Inflammatory macrophage treated with lipopolysaccharide for 1 hour (primary cell): ENCODE measurements around the gene PCDHB2.
"Not testable (repeated sequence)": the region's sequence is repeated elsewhere in the genome, so short reads cannot be mapped to it uniquely, and the experiment has no call there.

Experiments used
- DNase-seq, 2 donors: peaks; one replicate each; pipeline ENCODE4 v3.0.0-alpha.2; 2020 to 2022

Gene PCDHB2

GRCh38 chr5:141094481-141095262 lies at the start of gene PCDHB2:
Gene PCDHB2, plus strand, starts transcription at chr5:141094615. Its CDS starts 176 bp downstream, at chr5:141094791.
- DNase-seq: no peak

- DNase-seq: no peak
Observed at GRCh38 chr5:141050622-141051520, 43.5 kb upstream of the PCDHB2 start, which contains the start of gene PCDHB1. Gene PCDHB1, plus strand, starts transcription at chr5:141051374. Its CDS starts 97 bp downstream, at chr5:141051471.

DNA sequence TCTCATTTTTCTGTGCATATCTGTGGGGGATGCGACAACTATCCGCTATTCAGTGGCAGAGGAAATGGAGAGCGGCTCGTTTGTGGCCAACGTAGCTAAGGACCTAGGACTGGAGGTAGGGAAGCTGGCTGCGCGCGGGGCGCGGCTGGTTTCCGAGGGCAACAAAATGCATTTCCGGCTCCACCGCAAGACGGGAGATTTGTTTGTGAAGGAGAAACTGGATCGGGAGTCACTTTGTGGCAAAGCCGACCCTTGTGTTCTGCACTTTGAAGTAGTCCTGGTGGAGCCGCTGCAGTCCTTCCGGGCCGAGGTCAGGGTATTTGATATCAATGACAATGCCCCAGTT lies 42.9 kb upstream of the PCDHB2 start:
- no peak for DNase-seq

DNA sequence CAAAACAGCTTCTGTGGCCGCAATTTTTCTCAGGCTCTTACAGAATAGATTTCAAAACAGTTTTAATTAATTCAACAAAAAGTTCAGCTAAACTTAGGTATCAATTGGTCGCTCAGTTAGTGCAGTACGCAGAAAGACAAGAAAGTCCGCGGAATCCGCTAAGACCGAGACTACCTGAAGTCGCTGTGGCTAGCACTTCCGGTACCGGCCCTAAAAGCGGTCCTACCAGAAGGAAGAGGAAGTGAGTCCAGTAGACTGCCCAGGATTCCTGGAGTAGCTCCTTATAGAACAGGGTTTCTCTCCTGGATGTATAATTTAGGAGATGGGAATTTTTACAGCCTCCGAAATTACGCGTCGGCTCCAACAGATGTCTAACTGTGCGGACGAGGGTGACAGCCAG lies 16.6 kb upstream of the PCDHB2 start:
- no peak for DNase-seq

DNA sequence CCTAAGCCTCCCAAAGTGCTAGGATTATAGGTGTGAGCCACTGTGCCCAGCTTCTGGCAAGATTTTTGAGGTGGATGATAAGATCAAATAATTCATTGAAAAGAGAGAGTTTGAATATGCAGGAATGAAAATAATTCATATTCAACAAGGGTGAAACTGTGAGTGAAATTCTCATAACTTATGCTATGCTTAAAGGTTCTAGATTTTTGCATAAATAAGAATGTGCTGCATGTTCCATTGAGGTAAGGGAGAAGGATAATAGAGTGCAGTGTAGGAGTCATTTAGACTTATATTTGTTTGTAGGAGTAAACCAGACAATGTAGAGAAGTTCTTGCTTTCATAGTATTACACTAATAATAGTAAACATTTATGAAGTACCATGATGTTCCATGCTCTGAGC lies 12.2 kb upstream of the PCDHB2 start:
- no peak for DNase-seq

- DNase-seq: no peak
Observed at GRCh38 chr5:141084487-141084989, 9.9 kb upstream of the PCDHB2 start.

DNA sequence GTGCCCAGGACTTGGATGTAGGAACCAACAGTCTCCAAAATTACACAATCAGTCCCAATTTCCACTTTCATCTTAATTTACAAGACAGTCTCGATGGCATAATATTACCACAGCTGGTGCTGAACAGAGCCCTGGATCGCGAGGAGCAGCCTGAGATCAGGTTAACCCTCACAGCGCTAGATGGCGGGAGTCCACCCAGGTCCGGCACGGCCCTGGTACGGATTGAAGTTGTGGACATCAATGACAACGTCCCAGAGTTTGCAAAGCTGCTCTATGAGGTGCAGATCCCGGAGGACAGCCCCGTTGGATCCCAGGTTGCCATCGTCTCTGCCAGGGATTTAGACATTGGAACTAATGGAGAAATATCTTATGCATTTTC lies 837 bp downstream of the PCDHB2 start:
- DNase-seq: no peak

DNA sequence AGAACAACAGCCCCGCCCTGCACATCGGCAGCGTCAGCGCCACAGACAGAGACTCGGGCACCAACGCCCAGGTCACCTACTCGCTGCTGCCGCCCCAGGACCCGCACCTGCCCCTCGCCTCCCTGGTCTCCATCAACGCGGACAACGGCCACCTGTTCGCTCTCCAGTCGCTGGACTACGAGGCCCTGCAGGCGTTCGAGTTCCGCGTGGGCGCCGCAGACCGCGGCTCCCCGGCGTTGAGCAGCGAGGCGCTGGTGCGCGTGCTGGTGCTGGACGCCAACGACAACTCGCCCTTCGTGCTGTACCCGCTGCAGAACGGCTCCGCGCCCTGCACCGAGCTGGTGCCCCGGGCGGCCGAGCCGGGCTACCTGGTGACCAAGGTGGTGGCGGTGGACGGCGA lies 1.8 kb downstream of the PCDHB2 start:
- not testable (repeated sequence) for DNase-seq

GRCh38 chr5:141096586-141096985 lies 2.2 kb downstream of the PCDHB2 start:
- DNase-seq: not testable (repeated sequence)

DNA sequence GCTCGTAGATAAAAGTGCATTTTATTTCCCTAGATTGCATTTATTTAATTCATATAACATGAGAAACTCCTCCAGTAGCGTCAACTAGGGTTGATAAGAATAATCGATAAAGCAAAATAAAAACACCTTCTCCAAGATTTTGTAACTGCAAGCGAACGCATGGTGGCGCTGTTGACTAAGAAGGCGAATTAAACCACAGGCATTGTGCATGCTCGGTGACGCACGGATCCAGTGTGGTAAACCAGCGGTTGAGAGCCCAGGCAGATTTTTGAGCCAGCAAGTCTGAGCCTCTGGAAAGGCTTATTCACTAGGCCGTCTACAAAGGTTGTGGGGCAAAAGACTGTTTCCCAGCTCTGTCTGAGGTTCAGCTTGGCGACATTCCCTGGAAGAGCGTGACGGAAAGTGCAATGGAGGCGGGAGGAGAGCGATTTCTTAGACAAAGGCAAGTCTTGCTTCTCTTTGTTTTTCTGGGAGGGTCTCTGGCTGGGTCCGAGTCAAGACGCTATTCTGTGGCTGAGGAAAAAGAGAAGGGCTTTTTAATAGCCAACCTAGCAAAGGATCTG lies 5.9 kb downstream of the PCDHB2 start, which contains the start of gene PCDHB3:
Gene PCDHB3, plus strand, starts transcription at position 231 of the 563 bp plus-strand sequence. Its CDS starts 177 bp downstream, at position 408.
- no peak for DNase-seq

DNA sequence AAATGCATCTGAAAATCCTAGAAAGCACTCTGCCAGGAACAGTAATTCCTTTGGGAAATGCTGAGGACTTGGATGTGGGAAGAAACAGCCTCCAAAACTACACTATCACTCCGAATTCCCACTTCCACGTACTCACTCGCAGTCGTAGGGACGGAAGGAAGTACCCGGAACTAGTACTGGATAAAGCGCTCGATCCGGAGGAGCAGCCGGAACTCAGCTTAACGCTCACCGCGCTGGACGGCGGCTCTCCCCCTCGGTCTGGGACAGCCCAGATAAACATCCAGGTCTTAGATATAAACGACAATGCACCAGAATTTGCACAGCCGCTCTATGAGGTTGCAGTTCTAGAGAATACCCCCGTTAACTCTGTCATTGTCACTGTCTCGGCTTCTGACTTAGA lies 6.6 kb downstream of the PCDHB2 start:
- no peak for DNase-seq

- not testable (repeated sequence) for DNase-seq
Observed at GRCh38 chr5:141102070-141102469, 7.7 kb downstream of the PCDHB2 start.

GRCh38 chr5:141102471-141102870 lies 8.1 kb downstream of the PCDHB2 start:
- not testable (repeated sequence) for DNase-seq

- no peak for DNase-seq
Observed at GRCh38 chr5:141105350-141105749, 10.9 kb downstream of the PCDHB2 start.

DNA sequence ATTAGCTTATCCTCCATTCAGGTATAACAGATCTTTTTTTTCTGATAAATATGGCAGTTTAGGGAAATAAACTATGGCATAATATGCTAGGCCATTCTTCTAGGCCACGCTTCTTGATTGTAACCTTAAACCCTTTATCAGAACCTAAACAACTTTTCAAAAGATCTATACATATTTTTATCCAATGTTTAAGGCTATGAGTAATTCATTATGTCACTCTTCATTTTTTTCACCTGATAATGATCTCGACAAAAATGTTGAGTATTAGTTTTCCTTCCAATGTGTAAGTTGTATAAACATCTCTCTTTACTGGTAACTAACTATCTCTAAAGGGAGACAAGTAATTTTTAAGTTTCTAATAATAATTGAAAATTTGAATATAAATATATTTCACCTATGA lies 24.8 kb downstream of the PCDHB2 start:
- no peak for DNase-seq

- no peak for DNase-seq
Observed at GRCh38 chr5:141121563-141121962, 27.1 kb downstream of the PCDHB2 start, which contains the start of gene PCDHB4. Gene PCDHB4, plus strand, starts transcription at chr5:141121818. Its CDS starts 181 bp downstream, at chr5:141121999.

- DNase-seq: no peak
Observed at GRCh38 chr5:141121985-141122384, 27.6 kb downstream of the PCDHB2 start.

- not testable (repeated sequence) for DNase-seq
Observed at GRCh38 chr5:141123396-141124135, 29.2 kb downstream of the PCDHB2 start.

GRCh38 chr5:141127305-141127704 lies 32.9 kb downstream of the PCDHB2 start:
- no peak for DNase-seq

GRCh38 chr5:141135030-141135717 lies 40.8 kb downstream of the PCDHB2 start, which contains the start of gene PCDHB5:
Gene PCDHB5, plus strand, starts transcription at chr5:141135206. Its CDS starts 229 bp downstream, at chr5:141135435.
- DNase-seq: no peak

DNA sequence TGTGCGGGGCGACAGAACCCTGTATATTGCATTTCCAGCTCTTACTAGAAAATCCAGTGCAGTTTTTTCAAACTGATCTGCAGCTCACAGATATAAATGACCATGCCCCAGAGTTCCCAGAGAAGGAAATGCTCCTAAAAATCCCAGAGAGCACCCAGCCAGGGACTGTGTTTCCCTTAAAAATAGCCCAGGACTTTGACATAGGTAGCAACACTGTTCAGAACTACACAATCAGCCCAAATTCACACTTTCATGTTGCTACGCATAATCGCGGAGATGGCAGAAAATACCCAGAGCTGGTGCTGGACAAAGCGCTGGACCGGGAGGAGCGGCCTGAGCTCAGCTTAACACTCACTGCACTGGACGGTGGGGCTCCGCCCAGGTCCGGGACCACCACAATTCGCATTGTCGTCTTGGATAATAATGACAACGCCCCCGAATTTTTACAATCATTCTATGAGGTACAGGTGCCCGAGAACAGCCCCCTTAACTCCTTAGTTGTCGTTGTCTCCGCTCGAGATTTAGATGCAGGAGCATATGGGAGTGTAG lies 41.4 kb downstream of the PCDHB2 start:
- DNase-seq: no peak
